H9 (cell line): ENCODE data around the gene PTDSS2. TPM values are rescaled to one million over a fixed set of nuclear protein-coding genes. Genes with fewer than 3 reads are reported as not detected.

Source experiments
- DNase-seq: peaks from one replicate; pipeline ENCODE4 v3.0.0-alpha.2; 2017
- H2AFZ ChIP-seq: one replicate; pipeline ENCODE4 v1.6.1; 2013; ENCODE audit warnings: mild to moderate bottlenecking, low read length, control low read depth, moderate library complexity
- H2AK5ac ChIP-seq: 2 replicates; pipeline ENCODE4 v1.6.1; 2013; ENCODE audit warnings: low read length, control low read depth, mixed read lengths; ENCODE audit not compliant: insufficient read length
- H2BK120ac ChIP-seq: one replicate; pipeline ENCODE4 v1.6.1; 2013; ENCODE audit warnings: low read depth, mild to moderate bottlenecking, low read length, control low read depth, inconsistent platforms; ENCODE audit not compliant: poor library complexity, severe bottlenecking
- H2BK12ac ChIP-seq: 2 replicates; pipeline ENCODE4 v1.6.1; 2013; ENCODE audit warnings: low read length, control low read depth, mixed read lengths, low read depth; ENCODE audit not compliant: insufficient read length
- H2BK15ac ChIP-seq: 2 replicates; pipeline ENCODE4 v1.6.1; 2013; ENCODE audit warnings: low read depth, low read length, control low read depth
- H2BK20ac ChIP-seq: one replicate; pipeline ENCODE4 v1.6.1; 2013; ENCODE audit warnings: low read depth, mild to moderate bottlenecking, low read length, control low read depth, inconsistent platforms; ENCODE audit not compliant: poor library complexity, severe bottlenecking
- H2BK5ac ChIP-seq: 2 replicates; pipeline ENCODE4 v1.6.1; 2013; ENCODE audit warnings: low read length, control low read depth, mixed read lengths; ENCODE audit not compliant: insufficient read length
- H3K14ac ChIP-seq: 2 replicates; pipeline ENCODE4 v1.6.1; 2013; ENCODE audit warnings: low read length, control low read depth; ENCODE audit not compliant: insufficient read depth
- H3K18ac ChIP-seq: 2 replicates; pipeline ENCODE4 v1.6.1; 2013; ENCODE audit warnings: low read depth, mild to moderate bottlenecking, mixed read lengths, low read length, control low read depth; ENCODE audit not compliant: insufficient read length
- H3K23ac ChIP-seq: 2 replicates; pipeline ENCODE4 v1.6.1; 2013; ENCODE audit warnings: low read length, control low read depth, mixed read lengths, low read depth; ENCODE audit not compliant: insufficient read length
- H3K23me2 ChIP-seq: 2 replicates; pipeline ENCODE4 v1.6.1; 2013; ENCODE audit warnings: low read depth, mild to moderate bottlenecking, mixed read lengths, low read length, control low read depth; ENCODE audit not compliant: insufficient read length, poor library complexity, severe bottlenecking
- H3K27ac ChIP-seq: 2 replicates; pipeline ENCODE4 v1.5.1; 2013; ENCODE audit warnings: low read length, control low read depth, mixed read lengths, low read depth; ENCODE audit not compliant: insufficient read length
- H3K27me3 ChIP-seq: 2 replicates; pipeline ENCODE4 v1.6.1; 2013; ENCODE audit warnings: low read length, control low read depth, inconsistent platforms; ENCODE audit not compliant: insufficient read depth
- H3K4ac ChIP-seq: 2 replicates; pipeline ENCODE4 v1.6.1; 2013; ENCODE audit warnings: low read depth, mild to moderate bottlenecking, control low read depth, inconsistent platforms, low read length, moderate library complexity
- H3K4me1 ChIP-seq: 2 replicates; pipeline ENCODE4 v1.6.1; 2013; ENCODE audit warnings: low read length, control low read depth, inconsistent platforms; ENCODE audit not compliant: insufficient read depth
- H3K4me2 ChIP-seq: 2 replicates; pipeline ENCODE4 v1.6.1; 2013; ENCODE audit warnings: low read length, control low read depth, mixed read lengths; ENCODE audit not compliant: insufficient read length, insufficient read depth
- H3K56ac ChIP-seq: 2 replicates; pipeline ENCODE4 v1.6.1; 2013; ENCODE audit warnings: low read depth, mild to moderate bottlenecking, mixed read lengths, low read length, control low read depth; ENCODE audit not compliant: insufficient read length
- H3K79me1 ChIP-seq: 2 replicates; pipeline ENCODE4 v1.6.1; 2013; ENCODE audit warnings: low read depth, mild to moderate bottlenecking, moderate library complexity, low read length, control low read depth, inconsistent platforms; ENCODE audit not compliant: insufficient read depth, poor library complexity, severe bottlenecking
- H3K79me2 ChIP-seq: 2 replicates; pipeline ENCODE4 v1.6.1; 2013; ENCODE audit warnings: low read length, control low read depth, inconsistent platforms; ENCODE audit not compliant: insufficient read depth
- H3K9ac ChIP-seq: 2 replicates; pipeline ENCODE4 v1.6.1; 2013; ENCODE audit warnings: low read length, control low read depth, mixed read lengths; ENCODE audit not compliant: insufficient read length; ENCODE audit errors: extremely low read depth
- H3K9me3 ChIP-seq: one replicate; pipeline ENCODE4 v1.6.1; 2013; ENCODE audit warnings: low read depth, low read length, inconsistent platforms; ENCODE audit not compliant: control insufficient read depth
- H3T11ph ChIP-seq: one replicate; pipeline ENCODE4 v1.6.1; 2013; ENCODE audit warnings: mild to moderate bottlenecking, low read length, control low read depth, inconsistent platforms
- H4K20me1 ChIP-seq: one replicate; pipeline ENCODE4 v1.6.1; 2013; ENCODE audit not compliant: control insufficient read depth, insufficient read length, insufficient read depth
- H4K5ac ChIP-seq: 2 replicates; pipeline ENCODE4 v1.6.1; 2013; ENCODE audit warnings: low read depth, mild to moderate bottlenecking, mixed read lengths, low read length, control low read depth; ENCODE audit not compliant: insufficient read length
- H4K8ac ChIP-seq: replicated peaks from 2 replicates; pipeline ENCODE4 v1.6.1; 2013; ENCODE audit warnings: low read length, control low read depth, mixed read lengths, low read depth; ENCODE audit not compliant: insufficient read length
- H4K91ac ChIP-seq: 2 replicates; pipeline ENCODE4 v1.6.1; 2013; ENCODE audit warnings: low read depth, mild to moderate bottlenecking, moderate library complexity, mixed read lengths, low read length, control low read depth; ENCODE audit not compliant: insufficient read length
- H3K27ac Mint-ChIP-seq, 3 experiments: 2 replicates in 2 of 3; 3 replicates in 1 of 3; pipeline ENCODE4 v1.8.0; 2020 to 2021; ENCODE audit warnings: mixed read lengths in 3 of 3, mild to moderate bottlenecking in 1 of 3, moderate library complexity in 1 of 3
- H3K27me3 Mint-ChIP-seq: 2 replicates; pipeline ENCODE4 v1.8.0; 2021; ENCODE audit warnings: low read depth, mild to moderate bottlenecking, moderate library complexity, mixed read lengths
- H3K36me3 Mint-ChIP-seq, 3 experiments: 2 replicates in 2 of 3; 3 replicates in 1 of 3; pipeline ENCODE4 v1.8.0; 2020 to 2021; ENCODE audit warnings: low read depth in 3 of 3, mixed read lengths in 3 of 3; ENCODE audit not compliant: insufficient read depth in 1 of 3
- H3K4me1 Mint-ChIP-seq, 2 experiments: 2 replicates each; pipeline ENCODE4 v1.8.0; 2020; ENCODE audit warnings: mixed read lengths in 2 of 2
- H3K4me3 Mint-ChIP-seq, 2 experiments: 2 replicates in 1 of 2; 3 replicates in 1 of 2; pipeline ENCODE4 v1.8.0; 2020 to 2021; ENCODE audit warnings: mild to moderate bottlenecking in 2 of 2, mixed read lengths in 2 of 2, moderate library complexity in 1 of 2
- H3K9me3 Mint-ChIP-seq, 2 experiments: 2 replicates in 1 of 2; 3 replicates in 1 of 2; pipeline ENCODE4 v1.8.0; 2020; ENCODE audit warnings: mild to moderate bottlenecking in 2 of 2, mixed read lengths in 2 of 2, moderate library complexity in 1 of 2
- CTCF ChIP-seq: fragments of 200-600 bp; sonication (generic); conservative IDR thresholded peaks from 3 replicates; pipeline ENCODE4 v1.8.0; 2021; ENCODE audit warnings: antibody characterized with exemption, mild to moderate bottlenecking
- WGBS: extraction: QIAGEN DNeasy Blood & Tissue Kit; methylation state at CpG from one replicate; pipeline ENCODE4 v1.1.7; 2013; ENCODE audit warnings: missing lambda C conversion rate, low lambda C conversion rate, mixed read lengths; ENCODE audit not compliant: insufficient read length; ENCODE audit errors: extremely low coverage; 5-methylcytosine and 5-hydroxymethylcytosine counted together
- total RNA-seq: library from RNA; stranded (reverse); gene quantifications from 2 replicates; pipeline ENCODE4 v1.2.1, GENCODE V29; 2021

PTDSS2 gene
- total RNA-seq, 1 experiment from 2014 or later, result 55.3 TPM

GRCh38 chr11:537622-538430, 87.7 kb downstream of the PTDSS2 start:
- H3K27ac Mint-ChIP-seq, result no peak overlapping the region
- Histone ChIP-seq H3K23me2 (peaks cover 19% of the 10 kb centered on the region), H3K9me3 (no peaks in the 10 kb centered on the region), H3K4ac (no peak overlapping the region), H2AFZ (no peak overlapping the region), H3K4me2 (peak overlapping the region; percentile 18), H2BK15ac (no peak overlapping the region), H3K4me1 (no peaks in the 10 kb centered on the region), H3K79me1 (no peaks in the 10 kb centered on the region), H3T11ph (no peak overlapping the region), H2BK5ac (no peak overlapping the region), H3K27me3 (no peaks in the 10 kb centered on the region), H4K5ac (no peak overlapping the region), H3K56ac (no peak overlapping the region), H3K27ac (no peak overlapping the region), H2BK20ac (no peak overlapping the region), H4K91ac (no peak overlapping the region), H3K14ac (peak overlapping the region; percentile 38; the same call in 1 of the 2 replicates), H2AK5ac (no peak overlapping the region), H2BK120ac (no peak overlapping the region), H3K9ac (no peak overlapping the region), H3K79me2 (no peaks in the 10 kb centered on the region), H3K18ac (peak overlapping the region; percentile 6), H4K8ac (no peak overlapping the region), H4K20me1 (no peaks in the 10 kb centered on the region), H3K23ac (no peak overlapping the region), H2BK12ac (no peak overlapping the region)
- H3K4me3 Mint-ChIP-seq, result peak overlapping the region; percentile 43 to 66; a peak in 4 of 5 replicates
- H3K36me3 Mint-ChIP-seq, result peaks cover 4 to 15% (median 6%) of the 10 kb centered on the region in 3 experiments; a peak in 6 of 7 replicates
- H3K9me3 Mint-ChIP-seq, result peaks cover 0 to 4% of the 10 kb centered on the region in 2 experiments; a peak in 2 of 5 replicates
- no peak for DNase-seq
- peaks cover 16% of the 10 kb centered on the region for H3K27me3 Mint-ChIP-seq
- WGBS, result no CpG with 5 or more reads among the region's 19 CpGs
- peaks cover 6 to 11% of the 10 kb centered on the region in 2 experiments; a peak in 2 of 4 replicates for H3K4me1 Mint-ChIP-seq
- TF ChIP-seq CTCF, result no peak
